Mesenteric fat pad (tissue), 1 donor: ENCODE data around the gene BMF. TPM values are rescaled to one million over a fixed set of nuclear protein-coding genes. Genes with fewer than 3 reads are reported as not detected.

Experiments used
- total RNA-seq: library from RNA; stranded (reverse); fragmentation: NEBNext Ultra II Directional; extraction: Animal tissue kit (Norgen Biotek cat#: 25700); gene quantifications from one replicate; pipeline ENCODE4 v1.2.1, GENCODE V29; 2021
- donor health status: DM: yes; HTN: yes; CAD: no.

The BMF gene
- total RNA-seq, 1 donor from 2014 or later = 4.0 TPM

Other genes starting within 250 kb of the BMF start
- 8.2 TPM for gene GPR176, start 188.6 kb downstream of the BMF start, total RNA-seq
- gene EIF2AK4, start 174.8 kb downstream of the BMF start, total RNA-seq = 39.1 TPM
- gene SRP14, start 69.7 kb downstream of the BMF start, total RNA-seq = 168 TPM
- gene BUB1B, start 52.2 kb upstream of the BMF start, total RNA-seq = 0.39 TPM
- gene PAK6, start 130.2 kb upstream of the BMF start, total RNA-seq = 0.26 TPM
- not detected for gene ANKRD63, start 174.2 kb upstream of the BMF start, total RNA-seq
- 31.9 TPM for gene PLCB2, start 199.1 kb upstream of the BMF start, total RNA-seq
- 27.9 TPM for gene INAFM2, start 214.8 kb upstream of the BMF start, total RNA-seq
- 10.6 TPM for gene CCDC9B, start 232.1 kb upstream of the BMF start, total RNA-seq
- gene PHGR1, start 242.2 kb upstream of the BMF start, total RNA-seq = 2.7 TPM
- gene DISP2, start 249.3 kb upstream of the BMF start, total RNA-seq = 0.26 TPM